NB4 (cell line): ENCODE measurements around the gene KLRC4.
A peak's percentile ranks its signal among the peaks of the same experiment; 100 is the strongest.

Experiments
- DNase-seq: peaks from one replicate; pipeline ENCODE4 v3.0.0; 2010; ENCODE audit warnings: low read depth
- H3K4me3 ChIP-seq: one replicate; pipeline ENCODE4 v1.5.1; 2011; ENCODE audit warnings: mild to moderate bottlenecking, low read depth, low read length, moderate library complexity
- CTCF ChIP-seq: IDR thresholded peaks from one replicate; pipeline ENCODE4 v1.5.1; 2012; ENCODE audit warnings: low read depth, low read length
- MAX ChIP-seq: IDR thresholded peaks from 2 replicates; pipeline ENCODE4 v1.6.1; 2011; ENCODE audit warnings: low read depth, low read length
- MYC ChIP-seq: IDR thresholded peaks from 2 replicates; pipeline ENCODE4 v1.6.1; 2011; ENCODE audit warnings: low read depth, low read length
- POLR2A ChIP-seq: IDR thresholded peaks from 2 replicates; pipeline ENCODE4 v1.6.1; 2011; ENCODE audit warnings: mild to moderate bottlenecking; ENCODE audit not compliant: insufficient read length; ENCODE audit errors: extremely low read depth

The KLRC4 gene

GRCh38 chr12:10409392-10409791 lies at the start of gene KLRC4:
KLRC4 (minus strand) TSS chr12:10409757; CDS start chr12:10409575, 182 bp downstream.
- 0 out of 2 replicates have a peak, but pooled peaks have one; percentile 20 for TF ChIP-seq MAX
- no peak for TF ChIP-seq CTCF

GRCh38 chr12:10457760-10458159 lies 48.2 kb upstream of the KLRC4 start:
- no peak overlapping the region for H3K4me3 ChIP-seq
- TF ChIP-seq MAX (no peak), CTCF (no peak), MYC (no peak), POLR2A (no peak)
- no peak for DNase-seq

More at GRCh38 chr12:10409392-10409791, at the start of gene KLRC4:
- DNase-seq = peak; percentile 77
- no peak within 1 kb of the TSS for H3K4me3 ChIP-seq

GRCh38 chr12:10456856-10457255 lies 47.3 kb upstream of the KLRC4 start:
- TF ChIP-seq MYC (no peak), CTCF (no peak)
- H3K4me3 ChIP-seq = no peak overlapping the region
- no peak for DNase-seq

GRCh38 chr12:10455766-10456165 lies 46.2 kb upstream of the KLRC4 start:
- TF ChIP-seq MAX = no peak
- no peak for TF ChIP-seq CTCF
- TF ChIP-seq MYC = no peak
- no peak for TF ChIP-seq POLR2A
- DNase-seq = no peak
- no peak overlapping the region for H3K4me3 ChIP-seq

- no peak for DNase-seq
- no peak for TF ChIP-seq POLR2A
- H3K4me3 ChIP-seq = no peak overlapping the region
These were observed 45.0 kb upstream of the KLRC4 start for GRCh38 chr12:10454531-10454930.

GRCh38 chr12:10453156-10453555 lies 43.6 kb upstream of the KLRC4 start, which contains the start of gene KLRC1:
KLRC1 (minus strand) TSS chr12:10453377; CDS start chr12:10451156, 2,221 bp downstream.
- TF ChIP-seq MAX (no peak), CTCF (no peak), POLR2A (no peak), MYC (no peak)
- no peak within 1 kb of the TSS for H3K4me3 ChIP-seq
- no peak for DNase-seq
